HG03039 (cell line): ENCODE measurements around the gene CTNND2.

Experiments used
- ATAC-seq: cut with Tn5 transposase; IDR thresholded peaks from one replicate; pipeline ENCODE4 v1.9.1; 2021; ENCODE audit warnings: mild to moderate bottlenecking, moderate library complexity; ENCODE audit not compliant: unreplicated experiment

Gene CTNND2

GRCh38 chr5:11527652-11528349 is 376.4 kb downstream of the CTNND2 start:
- no peak for ATAC-seq

- no peak for ATAC-seq
Measured at GRCh38 chr5:11525020-11525419, 379.2 kb downstream of the CTNND2 start.

GRCh38 chr5:11524188-11524587 is 380.1 kb downstream of the CTNND2 start:
- no peak for ATAC-seq

- ATAC-seq = no peak
Measured at GRCh38 chr5:11522796-11523195, 381.4 kb downstream of the CTNND2 start.

GRCh38 chr5:11520241-11520930 is 383.9 kb downstream of the CTNND2 start:
- no peak for ATAC-seq

- ATAC-seq = no peak
Measured at GRCh38 chr5:11519236-11519635, 385.0 kb downstream of the CTNND2 start.

- no peak for ATAC-seq
Measured at GRCh38 chr5:11518676-11519075, 385.6 kb downstream of the CTNND2 start.

GRCh38 chr5:11514705-11515432 is 389.4 kb downstream of the CTNND2 start:
- no peak for ATAC-seq

- no peak for ATAC-seq
Measured at GRCh38 chr5:11511878-11512277, 392.4 kb downstream of the CTNND2 start.

- ATAC-seq = no peak
Measured at GRCh38 chr5:11510889-11511288, 393.4 kb downstream of the CTNND2 start.

- ATAC-seq = no peak
Measured at GRCh38 chr5:11509793-11510192, 394.5 kb downstream of the CTNND2 start.

GRCh38 chr5:11507156-11507910 is 396.9 kb downstream of the CTNND2 start:
- ATAC-seq = no peak

GRCh38 chr5:11504886-11505193 is 399.4 kb downstream of the CTNND2 start:
- no peak for ATAC-seq

- no peak for ATAC-seq
Measured at GRCh38 chr5:11504065-11504885, 400.0 kb downstream of the CTNND2 start.

GRCh38 chr5:11502783-11503182 is 401.5 kb downstream of the CTNND2 start:
- ATAC-seq = no peak

- no peak for ATAC-seq
Measured at GRCh38 chr5:11497651-11498050, 406.6 kb downstream of the CTNND2 start.

- ATAC-seq = no peak
Measured at GRCh38 chr5:11496137-11496719, 408.0 kb downstream of the CTNND2 start.

- no peak for ATAC-seq
Measured at GRCh38 chr5:11494340-11494739, 409.9 kb downstream of the CTNND2 start.

- no peak for ATAC-seq
Measured at GRCh38 chr5:11491404-11492075, 412.7 kb downstream of the CTNND2 start.

GRCh38 chr5:11483630-11484029 is 420.6 kb downstream of the CTNND2 start:
- no peak for ATAC-seq
